ENCODE measurements around the gene FOXL2NB. TPM values are rescaled to one million over a fixed set of nuclear protein-coding genes. Genes with fewer than 3 reads are reported as not detected.

Gene FOXL2NB
- not detected for total RNA-seq
- long read RNA-seq, donor 1, result 0 reads
- long read RNA-seq, donor 2, result 0 reads

- intact Hi-C loops (cut with DNase I), result no loop called here
- no peak for DNase-seq (ENCODE audit: low spot score)
Measured at GRCh38 chr3:138946663-138947494, at the start of gene FOXL2NB, which contains the start of gene FOXL2. Gene FOXL2NB, plus strand, starts transcription at chr3:138947217. Its CDS starts 148 bp downstream, at chr3:138947365. Gene FOXL2, minus strand, starts transcription at chr3:138947137. Its CDS starts 415 bp downstream, at chr3:138946722.

- no peak for DNase-seq (ENCODE audit: low spot score)
- intact Hi-C loops (cut with DNase I), result no loop called here
Measured at GRCh38 chr3:138898301-138898700, 48.7 kb upstream of the FOXL2NB start.

GRCh38 chr3:138898708-138899107 is 48.3 kb upstream of the FOXL2NB start:
- DNase-seq (ENCODE audit: low spot score), result no peak
- intact Hi-C loops (cut with DNase I), result no loop called here

GRCh38 chr3:138899351-138899991 is 47.5 kb upstream of the FOXL2NB start:
- DNase-seq (ENCODE audit: low spot score), result no peak
- intact Hi-C loops (cut with DNase I), result no loop called here

GRCh38 chr3:138901567-138901966 is 45.5 kb upstream of the FOXL2NB start:
- no peak for DNase-seq (ENCODE audit: low spot score)
- intact Hi-C loops (cut with DNase I), result loop anchor here in 1 of 2 donors (10.0 kb wide), 1 partner anchor 57 kb away; no protein-coding TSS in a partner anchor

- intact Hi-C loops (cut with DNase I), result loop anchor here in 1 of 2 donors (10.0 kb wide), 1 partner anchor 57 kb away; no protein-coding TSS in a partner anchor
Measured at GRCh38 chr3:138902171-138902570, 44.8 kb upstream of the FOXL2NB start.

GRCh38 chr3:138907539-138907938 is 39.5 kb upstream of the FOXL2NB start:
- intact Hi-C loops (cut with DNase I), result loop anchor here in 1 of 2 donors (10.0 kb wide), 1 partner anchor 63 kb away; no protein-coding TSS in a partner anchor
- DNase-seq (ENCODE audit: low spot score), result no peak

More at GRCh38 chr3:138902171-138902570, 44.8 kb upstream of the FOXL2NB start:
- no peak for DNase-seq (ENCODE audit: low spot score)

GRCh38 chr3:138908846-138909245 is 38.2 kb upstream of the FOXL2NB start:
- DNase-seq (ENCODE audit: low spot score), result no peak
- intact Hi-C loops (cut with DNase I), result loop anchor here in 1 of 2 donors (10.0 kb wide), 1 partner anchor 64 kb away; no protein-coding TSS in a partner anchor

GRCh38 chr3:138909904-138910303 is 37.1 kb upstream of the FOXL2NB start:
- intact Hi-C loops (cut with DNase I), result loop anchor here (5.0 to 10.0 kb wide), 2 partner anchors 65 to 208 kb away; no protein-coding TSS in a partner anchor
- no peak for DNase-seq (ENCODE audit: low spot score)

- intact Hi-C loops (cut with DNase I), result loop anchor here in 1 of 2 donors (5.0 kb wide), 1 partner anchor 209 kb away; no protein-coding TSS in a partner anchor
Measured at GRCh38 chr3:138911621-138912020, 35.4 kb upstream of the FOXL2NB start.

GRCh38 chr3:138912237-138912636 is 34.8 kb upstream of the FOXL2NB start:
- intact Hi-C loops (cut with DNase I), result loop anchor here in 1 of 2 donors (5.0 kb wide), 1 partner anchor 210 kb away; no protein-coding TSS in a partner anchor
- no peak for DNase-seq (ENCODE audit: low spot score)

More at GRCh38 chr3:138911621-138912020, 35.4 kb upstream of the FOXL2NB start:
- no peak for DNase-seq (ENCODE audit: low spot score)

GRCh38 chr3:138913766-138914165 is 33.3 kb upstream of the FOXL2NB start:
- no peak for DNase-seq (ENCODE audit: low spot score)
- intact Hi-C loops (cut with DNase I), result loop anchor here (2.0 to 5.0 kb wide), 2 partner anchors 211 to 319 kb away; partner anchors contain the start of gene CEP70 (in 1 of the 2)

GRCh38 chr3:138914870-138915502 is 32.0 kb upstream of the FOXL2NB start:
- intact Hi-C loops (cut with DNase I), result loop anchor here (2.0 to 5.0 kb wide), 3 partner anchors 213 to 320 kb away; partner anchors contain the start of gene CEP70 (in 1 of the 2)
- no peak for DNase-seq (ENCODE audit: low spot score)

- DNase-seq (ENCODE audit: low spot score), result peak; percentile 98
- intact Hi-C loops (cut with DNase I), result loop anchor here in 1 of 2 donors (2.0 to 5.0 kb wide), 2 partner anchors 218 to 321 kb away; partner anchors contain the start of gene CEP70
Measured at GRCh38 chr3:138915503-138916498, 31.2 kb upstream of the FOXL2NB start.

- intact Hi-C loops (cut with DNase I), result loop anchor here (1.0 to 5.0 kb wide), 2 partner anchors 220 to 313 kb away; no protein-coding TSS in a partner anchor
- DNase-seq (ENCODE audit: low spot score), result no peak
Measured at GRCh38 chr3:138916824-138917223, 30.2 kb upstream of the FOXL2NB start.

- DNase-seq (ENCODE audit: low spot score), result no peak
- intact Hi-C loops (cut with DNase I), result loop anchor here in 1 of 2 donors (5.0 kb wide), 1 partner anchor 222 kb away; no protein-coding TSS in a partner anchor
Measured at GRCh38 chr3:138919325-138919724, 27.7 kb upstream of the FOXL2NB start.

Data from posterior vena cava (tissue), 2 donors.